Endothelial cell (in vitro differentiated cells): ENCODE measurements around the gene CAMP. TPM values are rescaled to one million over a fixed set of nuclear protein-coding genes. Genes with fewer than 3 reads are reported as not detected.

Source experiments
- DNase-seq: peaks from one replicate; pipeline ENCODE4 v3.0.0; 2021; ENCODE audit warnings: low spot score
- H3K27ac Mint-ChIP-seq: one replicate; pipeline ENCODE4 v1.8.0; 2021; ENCODE audit warnings: mixed read lengths, inconsistent platforms; ENCODE audit not compliant: unreplicated experiment
- H3K27me3 Mint-ChIP-seq: one replicate; pipeline ENCODE4 v1.8.0; 2021; ENCODE audit warnings: mild to moderate bottlenecking, moderate library complexity, mixed read lengths, inconsistent platforms; ENCODE audit not compliant: unreplicated experiment
- H3K36me3 Mint-ChIP-seq: one replicate; pipeline ENCODE4 v1.8.0; 2021; ENCODE audit warnings: mild to moderate bottlenecking, low read depth, mixed read lengths, inconsistent platforms; ENCODE audit not compliant: unreplicated experiment
- H3K4me1 Mint-ChIP-seq: one replicate; pipeline ENCODE4 v1.8.0; 2021; ENCODE audit warnings: mild to moderate bottlenecking, mixed read lengths, inconsistent platforms; ENCODE audit not compliant: unreplicated experiment
- H3K4me3 Mint-ChIP-seq: one replicate; pipeline ENCODE4 v1.8.0; 2021; ENCODE audit warnings: mild to moderate bottlenecking, mixed read lengths, inconsistent platforms; ENCODE audit not compliant: unreplicated experiment
- H3K9me3 Mint-ChIP-seq: one replicate; pipeline ENCODE4 v1.8.0; 2021; ENCODE audit warnings: mixed read lengths, inconsistent platforms; ENCODE audit not compliant: unreplicated experiment
- microRNA-seq: library from miRNA; unstranded; fragments of <30 nt; microRNA quantifications from one replicate; pipeline ENCODE4, GENCODE V29; 2020; ENCODE audit not compliant: unreplicated experiment
- total RNA-seq: library from RNA; stranded (reverse); fragmentation: NEBNext Ultra II Directional; extraction: Animal tissue kit (Norgen Biotek cat#: 25700); gene quantifications from one replicate; pipeline ENCODE4 v1.2.1, GENCODE V29; 2021; ENCODE audit not compliant: unreplicated experiment
- TF ChIP-seq, protein P1 (sequence below): fragments of 200-600 bp; sonication (generic); IDR thresholded peaks from one replicate; pipeline ENCODE4 v1.5.0; 2021; ENCODE audit warnings: antibody characterized with exemption; ENCODE audit not compliant: unreplicated experiment

The CAMP gene
- total RNA-seq, 1 donor from 2014 or later: not detected

DNA sequence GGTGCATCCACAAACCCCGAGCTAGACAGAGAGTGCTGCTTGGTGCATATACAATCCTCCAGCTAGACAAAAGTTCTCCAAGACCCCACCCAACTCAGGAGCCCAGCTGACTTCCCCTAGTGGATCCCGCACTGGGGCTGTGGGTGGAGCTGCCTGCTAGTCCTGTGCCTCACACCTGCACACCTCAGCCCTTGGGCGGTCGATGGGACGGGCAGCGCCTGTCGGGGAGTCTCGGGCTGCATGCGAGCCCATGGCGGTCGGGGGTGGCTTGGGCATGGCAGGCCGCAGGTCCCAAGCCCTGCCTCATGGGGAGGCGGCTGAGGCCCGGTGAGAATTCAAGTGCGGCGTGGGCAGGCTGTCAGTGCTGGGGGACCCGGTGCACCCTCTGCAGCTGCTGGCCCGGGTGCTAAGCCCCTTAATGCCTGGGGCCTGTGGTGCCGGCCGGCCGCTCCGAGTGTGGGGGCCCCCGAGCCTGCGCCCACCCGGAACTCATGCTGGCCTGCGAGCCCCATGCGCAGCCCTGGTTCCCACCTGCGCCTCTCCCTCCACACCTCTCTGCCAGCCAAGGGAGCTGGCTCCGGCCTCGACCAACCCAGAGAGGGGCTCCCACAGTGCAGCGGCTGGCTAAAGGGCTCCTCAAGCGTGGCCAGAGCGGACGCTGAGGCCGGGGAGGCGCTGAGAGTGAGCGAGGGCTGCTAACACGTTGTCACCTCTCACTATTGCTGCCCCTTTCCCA lies 48.6 kb downstream of the CAMP start:
- no peak for DNase-seq
- Mint-ChIP-seq H3K27ac (no peak overlapping the region), H3K27me3 (peaks cover 5% of the 10 kb centered on the region), H3K9me3 (no peaks in the 10 kb centered on the region), H3K4me1 (peaks cover 27% of the 10 kb centered on the region), H3K36me3 (peaks cover 49% of the 10 kb centered on the region), H3K4me3 (peak overlapping the region; percentile 31)
- TF ChIP-seq, protein P1, sequence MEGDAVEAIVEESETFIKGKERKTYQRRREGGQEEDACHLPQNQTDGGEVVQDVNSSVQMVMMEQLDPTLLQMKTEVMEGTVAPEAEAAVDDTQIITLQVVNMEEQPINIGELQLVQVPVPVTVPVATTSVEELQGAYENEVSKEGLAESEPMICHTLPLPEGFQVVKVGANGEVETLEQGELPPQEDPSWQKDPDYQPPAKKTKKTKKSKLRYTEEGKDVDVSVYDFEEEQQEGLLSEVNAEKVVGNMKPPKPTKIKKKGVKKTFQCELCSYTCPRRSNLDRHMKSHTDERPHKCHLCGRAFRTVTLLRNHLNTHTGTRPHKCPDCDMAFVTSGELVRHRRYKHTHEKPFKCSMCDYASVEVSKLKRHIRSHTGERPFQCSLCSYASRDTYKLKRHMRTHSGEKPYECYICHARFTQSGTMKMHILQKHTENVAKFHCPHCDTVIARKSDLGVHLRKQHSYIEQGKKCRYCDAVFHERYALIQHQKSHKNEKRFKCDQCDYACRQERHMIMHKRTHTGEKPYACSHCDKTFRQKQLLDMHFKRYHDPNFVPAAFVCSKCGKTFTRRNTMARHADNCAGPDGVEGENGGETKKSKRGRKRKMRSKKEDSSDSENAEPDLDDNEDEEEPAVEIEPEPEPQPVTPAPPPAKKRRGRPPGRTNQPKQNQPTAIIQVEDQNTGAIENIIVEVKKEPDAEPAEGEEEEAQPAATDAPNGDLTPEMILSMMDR: no peak

DNA sequence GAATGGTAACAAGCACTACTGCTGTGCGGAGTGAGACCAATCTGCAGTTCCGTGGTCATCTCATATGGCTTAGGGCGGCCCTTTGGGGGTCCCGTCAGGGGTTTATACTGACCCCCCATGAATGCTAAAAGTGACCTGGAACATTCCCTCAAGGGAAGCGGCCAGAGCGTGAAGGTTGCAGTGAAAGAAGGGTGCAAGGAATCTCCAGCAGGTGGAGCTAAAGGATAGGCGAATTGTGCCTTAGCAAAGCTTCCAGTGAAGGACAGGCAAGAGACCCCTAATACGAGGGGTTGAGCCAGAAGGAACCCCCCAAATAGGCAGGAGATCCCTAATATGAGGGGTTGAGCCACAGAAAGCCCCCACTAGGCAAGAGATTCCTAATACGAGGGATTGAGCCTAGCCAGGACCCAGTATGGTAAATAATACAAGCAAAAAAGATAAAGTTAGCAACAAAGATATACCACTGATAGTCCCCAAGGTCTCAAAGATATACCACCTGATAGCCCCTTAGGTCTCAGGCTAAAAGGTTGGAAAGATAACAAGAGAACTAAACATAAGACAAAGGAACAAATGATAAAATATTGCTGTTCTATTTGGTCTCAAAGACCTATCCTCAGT lies 50.4 kb downstream of the CAMP start:
- Mint-ChIP-seq H3K27me3 (peaks cover 6% of the 10 kb centered on the region), H3K36me3 (peaks cover 41% of the 10 kb centered on the region), H3K9me3 (no peaks in the 10 kb centered on the region), H3K4me1 (peaks cover 12% of the 10 kb centered on the region), H3K4me3 (no peak overlapping the region), H3K27ac (no peak overlapping the region)
- TF ChIP-seq, protein P1: peak; percentile 61
- DNase-seq: peak; percentile 68

DNA sequence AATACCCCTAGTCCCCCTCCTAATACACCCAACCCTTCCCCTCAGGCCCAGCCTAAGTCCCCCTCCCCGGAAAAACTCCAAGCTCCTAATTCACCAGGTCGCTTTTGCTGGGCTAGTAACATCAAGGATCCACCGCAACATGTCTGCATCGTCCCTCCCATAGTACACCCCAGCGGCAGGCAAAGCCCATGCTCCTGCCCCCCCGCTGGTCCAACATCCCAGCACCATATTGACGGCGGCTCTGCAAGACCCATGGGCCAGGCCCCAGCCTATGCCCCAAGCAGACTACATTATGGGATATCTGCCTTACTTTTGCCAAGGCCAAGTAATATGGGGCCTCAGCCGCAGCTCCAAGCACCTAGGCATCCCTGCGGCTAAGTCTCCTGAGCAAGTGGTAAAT lies 51.2 kb downstream of the CAMP start:
- peaks cover 11% of the 10 kb centered on the region for H3K4me1 Mint-ChIP-seq
- no peaks in the 10 kb centered on the region for H3K9me3 Mint-ChIP-seq
- DNase-seq: no peak
- TF ChIP-seq, protein P1: no peak
- H3K36me3 Mint-ChIP-seq: peaks cover 35% of the 10 kb centered on the region
- peaks cover 6% of the 10 kb centered on the region for H3K27me3 Mint-ChIP-seq
- no peak overlapping the region for H3K27ac Mint-ChIP-seq
- H3K4me3 Mint-ChIP-seq: no peak overlapping the region

Small RNA genes lying within 50 kb of the gene (microRNA-seq; reads per million reads assigned to microRNA genes)
- gene MIR4443: 45.2 reads per million, percentile 76 among the genes with 10 or more reads in this experiment

Other genes with a start within 250 kb of the CAMP start
- 155 TPM for gene MAP4, start 207.1 kb upstream of the CAMP start, total RNA-seq
- 14.8 TPM for gene CDC25A, start 35.1 kb upstream of the CAMP start, total RNA-seq
- gene ZNF589, start 17.6 kb downstream of the CAMP start, total RNA-seq: 22.0 TPM
- 31.0 TPM for gene NME6, start 77.9 kb downstream of the CAMP start, total RNA-seq
- not detected for gene SPINK8, start 110.2 kb downstream of the CAMP start, total RNA-seq
- gene FBXW12, start 148.7 kb downstream of the CAMP start, total RNA-seq: not detected
- 68.7 TPM for gene PLXNB1, start 206.6 kb downstream of the CAMP start, total RNA-seq
- gene CCDC51, start 216.6 kb downstream of the CAMP start, total RNA-seq: 11.8 TPM
- gene TMA7, start 216.8 kb downstream of the CAMP start, total RNA-seq: 326 TPM
- gene ATRIP, start 223.2 kb downstream of the CAMP start, total RNA-seq: 11.2 TPM